Omental fat pad (tissue), 4 donors: ENCODE results near the gene NCAPG2. TPM values are rescaled to one million over a fixed set of nuclear protein-coding genes. Genes with fewer than 3 reads are reported as not detected.

Source experiments
- ATAC-seq: fragments of 150-250 bp; one replicate; pipeline ENCODE4 v1.9.1; 2016; ENCODE audit warnings: mild to moderate bottlenecking, moderate library complexity; ENCODE audit not compliant: low FRiP score
- DNase-seq: peaks from one replicate; pipeline ENCODE4 v3.0.0-alpha.2; 2019; ENCODE audit warnings: low spot score
- total RNA-seq, 4 donors: library from RNA; depleted of rRNA; stranded (reverse); fragments of >200 nt; gene quantifications; one replicate each; pipeline ENCODE4 v1.1.0, GENCODE V29; 2016
- TF ChIP-seq, protein P1 (sequence below), 3 donors: fragments of 450-650 bp; IDR thresholded peaks; one replicate each; pipeline ENCODE4 v1.5.1; 2016 to 2017; ENCODE audit warnings: antibody characterized with exemption in 3 of 3, mild to moderate bottlenecking in 3 of 3, moderate library complexity in 2 of 3

The NCAPG2 gene
- total RNA-seq, 4 donors from 2014 or later: 5.0 to 9.4 (median 8.7) TPM

DNA sequence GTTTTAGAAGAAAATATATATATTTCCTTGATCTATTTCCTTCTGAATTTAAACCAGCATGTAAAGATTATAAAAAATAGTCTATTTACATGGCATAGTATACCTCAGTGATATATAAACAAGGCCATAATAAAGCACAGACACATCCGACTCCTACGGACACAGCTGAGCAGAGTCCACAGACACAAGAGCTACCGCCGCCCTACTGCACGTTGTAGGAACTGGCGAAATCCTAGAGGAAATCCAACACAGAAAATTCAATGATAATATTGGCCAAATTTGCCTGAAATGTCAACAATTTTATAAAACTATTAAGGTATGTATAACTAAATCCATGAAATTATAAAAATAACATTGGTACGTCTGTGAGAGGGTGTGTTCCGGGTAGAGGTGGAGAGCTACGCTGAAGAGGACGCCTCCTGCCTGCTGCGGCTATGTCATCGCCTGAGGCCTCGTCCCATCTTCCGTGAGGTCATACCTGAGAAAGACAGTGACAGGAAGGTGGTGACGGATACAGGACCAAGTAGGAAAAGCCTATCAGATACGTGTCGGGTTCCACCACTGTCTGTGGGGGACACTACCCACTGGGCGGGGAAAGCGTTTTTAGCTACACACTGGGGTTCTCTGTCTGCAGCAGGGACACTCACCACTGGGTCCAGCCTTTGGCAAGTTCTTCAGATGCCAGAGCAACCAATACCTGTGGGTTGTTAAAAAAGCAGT is 29.3 kb upstream of the NCAPG2 start:
- ATAC-seq (no peak), DNase-seq (no peak)
- TF ChIP-seq, protein P1, sequence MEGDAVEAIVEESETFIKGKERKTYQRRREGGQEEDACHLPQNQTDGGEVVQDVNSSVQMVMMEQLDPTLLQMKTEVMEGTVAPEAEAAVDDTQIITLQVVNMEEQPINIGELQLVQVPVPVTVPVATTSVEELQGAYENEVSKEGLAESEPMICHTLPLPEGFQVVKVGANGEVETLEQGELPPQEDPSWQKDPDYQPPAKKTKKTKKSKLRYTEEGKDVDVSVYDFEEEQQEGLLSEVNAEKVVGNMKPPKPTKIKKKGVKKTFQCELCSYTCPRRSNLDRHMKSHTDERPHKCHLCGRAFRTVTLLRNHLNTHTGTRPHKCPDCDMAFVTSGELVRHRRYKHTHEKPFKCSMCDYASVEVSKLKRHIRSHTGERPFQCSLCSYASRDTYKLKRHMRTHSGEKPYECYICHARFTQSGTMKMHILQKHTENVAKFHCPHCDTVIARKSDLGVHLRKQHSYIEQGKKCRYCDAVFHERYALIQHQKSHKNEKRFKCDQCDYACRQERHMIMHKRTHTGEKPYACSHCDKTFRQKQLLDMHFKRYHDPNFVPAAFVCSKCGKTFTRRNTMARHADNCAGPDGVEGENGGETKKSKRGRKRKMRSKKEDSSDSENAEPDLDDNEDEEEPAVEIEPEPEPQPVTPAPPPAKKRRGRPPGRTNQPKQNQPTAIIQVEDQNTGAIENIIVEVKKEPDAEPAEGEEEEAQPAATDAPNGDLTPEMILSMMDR (IDR thresholded peaks at IDR 0.05): no peak

DNA sequence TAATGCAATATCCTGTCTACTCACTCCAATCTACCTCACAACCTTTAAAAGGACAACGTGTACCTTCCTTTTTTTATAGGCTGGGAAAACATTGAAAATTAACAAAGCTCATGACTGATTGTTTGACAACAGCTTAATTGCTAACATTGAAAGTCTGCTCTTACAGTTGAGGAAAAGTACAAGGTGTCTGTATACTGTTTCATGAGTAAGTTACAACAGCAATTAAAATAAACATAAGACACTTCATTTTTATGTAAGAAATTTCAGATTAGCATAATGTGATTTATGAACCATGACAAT is 28.6 kb upstream of the NCAPG2 start:
- no peak for ATAC-seq
- TF ChIP-seq, protein P1 (IDR thresholded peaks at IDR 0.05): no peak

DNA sequence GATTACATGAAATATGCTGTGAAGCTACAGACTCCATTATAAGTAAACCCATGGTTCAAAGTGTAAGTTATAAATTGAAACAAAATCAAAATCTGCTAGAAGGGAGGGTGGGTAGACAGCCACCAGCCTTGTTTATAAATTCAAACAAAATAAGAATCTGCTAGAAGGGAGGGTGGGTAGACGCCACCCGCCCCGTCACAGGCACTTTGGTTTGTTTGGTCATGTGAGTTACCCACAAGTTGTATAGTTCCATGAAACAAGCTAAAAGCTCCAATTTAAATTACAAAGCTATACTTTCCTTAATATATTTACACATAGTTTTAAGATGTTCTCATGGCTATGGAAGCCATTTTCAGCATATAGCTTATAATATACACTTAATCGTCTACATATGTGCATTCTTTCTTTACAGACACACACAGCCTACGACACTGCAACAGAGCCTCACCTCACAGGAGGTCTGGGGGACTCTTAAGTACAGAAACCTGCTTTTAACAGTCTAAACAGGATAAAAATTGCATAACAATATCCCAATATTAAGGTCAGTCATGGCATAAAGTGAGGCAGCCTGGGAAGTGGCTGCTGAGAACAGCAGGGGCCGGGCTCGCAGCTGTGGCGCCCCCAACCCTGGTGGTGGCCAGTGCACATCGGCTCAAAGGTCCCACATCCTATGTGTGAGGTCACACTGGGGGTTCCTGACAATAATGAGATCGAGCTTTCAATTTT is 28.1 kb upstream of the NCAPG2 start:
- TF ChIP-seq, protein P1 (IDR thresholded peaks at IDR 0.05): no peak
- DNase-seq: no peak
- no peak for ATAC-seq

More for the DNA sequence above, 28.6 kb upstream of the NCAPG2 start:
- no peak for DNase-seq

DNA sequence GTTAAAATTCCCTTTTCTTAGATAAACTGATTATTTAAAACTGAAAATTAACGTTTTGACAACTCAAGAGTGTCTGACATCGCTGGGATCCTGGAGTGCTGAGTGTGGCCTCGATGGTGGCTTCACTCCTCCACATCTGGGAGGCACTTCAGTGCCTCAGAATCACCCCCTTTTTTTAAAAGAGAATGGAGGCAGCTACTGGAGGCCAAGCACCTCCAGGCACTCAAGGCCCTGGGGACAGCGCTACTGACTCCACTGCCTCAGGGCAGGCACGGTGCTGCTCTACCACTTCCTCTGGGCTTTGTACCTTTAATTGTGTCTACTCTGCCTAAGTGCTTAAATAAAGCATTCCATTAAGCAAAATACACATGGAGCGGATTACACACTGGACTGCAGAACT is 27.2 kb upstream of the NCAPG2 start:
- ATAC-seq (no peak), DNase-seq (no peak)
- TF ChIP-seq, protein P1 (IDR thresholded peaks at IDR 0.05): no peak

DNA sequence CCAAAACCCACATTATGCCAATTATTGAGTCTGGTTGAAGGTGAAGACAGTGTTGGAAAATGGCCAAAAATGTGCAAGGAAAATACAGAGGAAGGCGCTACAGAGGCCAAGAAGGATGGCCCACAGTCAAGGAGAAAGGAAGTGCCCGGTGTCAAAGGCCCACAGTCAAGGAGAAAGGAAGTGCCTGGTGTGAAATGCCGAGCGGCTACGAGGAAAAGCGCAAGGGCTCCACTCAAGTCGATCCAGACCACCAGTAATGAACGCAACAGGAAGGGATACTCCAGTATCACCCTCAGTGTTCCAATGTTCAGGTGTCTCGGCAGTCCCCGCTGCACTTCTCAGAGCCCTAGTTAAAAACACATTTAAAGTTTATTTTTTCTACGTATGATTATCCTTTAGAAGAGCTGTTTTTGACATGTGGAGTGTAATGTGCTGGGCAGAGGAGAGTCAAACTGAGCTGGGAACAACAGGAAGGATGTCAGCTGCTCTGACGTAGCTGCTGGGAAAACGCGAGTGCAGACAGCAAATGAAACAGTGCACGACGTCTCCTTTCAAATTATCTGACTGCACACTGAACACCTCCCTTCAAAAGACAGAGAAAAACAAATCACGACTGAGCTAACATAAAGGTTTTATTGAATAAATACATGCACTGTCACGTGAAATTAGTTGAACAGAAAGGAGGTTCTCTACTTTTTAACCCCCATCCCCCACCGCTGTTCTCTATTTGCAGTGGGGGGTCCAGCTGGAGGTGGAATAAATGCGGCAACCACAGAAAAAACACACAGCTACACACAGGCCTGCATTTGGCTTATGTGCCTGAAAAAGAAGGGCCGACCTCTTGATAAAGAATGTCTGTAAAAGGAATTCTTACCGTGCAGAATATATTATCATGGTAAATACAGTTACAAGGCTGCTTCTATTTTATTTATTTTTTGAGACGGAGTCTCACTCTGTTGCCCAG is 26.1 kb upstream of the NCAPG2 start:
- no peak for ATAC-seq
- TF ChIP-seq, protein P1 (IDR thresholded peaks at IDR 0.05): no peak
- no peak for DNase-seq

DNA sequence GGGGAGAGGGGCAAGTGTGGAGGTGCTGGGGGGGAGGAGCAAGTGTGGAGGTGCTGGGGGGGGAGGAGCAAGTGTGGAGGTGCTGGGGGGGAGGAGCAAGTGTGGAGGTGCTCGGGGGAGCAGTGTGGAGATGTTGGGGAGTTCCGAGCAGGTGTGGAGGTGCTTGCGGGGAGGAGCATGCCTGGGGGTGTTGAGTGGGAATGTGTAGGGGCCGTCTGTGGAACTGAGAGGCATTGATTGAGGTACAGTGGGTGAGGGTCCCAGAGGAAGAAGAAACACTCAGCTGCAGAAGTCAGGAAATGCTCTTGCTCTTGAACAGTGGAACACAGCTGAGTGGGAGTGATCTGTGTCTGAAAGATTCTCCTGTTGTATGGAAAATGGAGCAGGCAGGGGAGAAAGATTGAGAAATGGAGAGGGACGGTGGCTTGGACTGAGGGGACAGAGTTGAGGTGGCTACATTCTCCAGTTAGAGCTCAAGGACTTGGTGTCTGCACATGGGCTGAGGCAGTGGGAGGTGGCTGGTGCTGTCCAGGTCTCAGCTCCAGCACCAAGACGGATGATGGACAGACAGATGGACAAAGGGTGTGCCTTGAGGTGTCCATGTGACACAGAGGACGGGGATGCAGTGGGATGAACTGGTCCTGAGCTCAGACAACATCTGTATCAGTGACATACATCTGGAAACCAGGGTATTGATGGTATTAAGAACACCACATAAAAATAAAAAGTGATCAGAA is 25.2 kb upstream of the NCAPG2 start:
- no peak for DNase-seq
- TF ChIP-seq, protein P1 (IDR thresholded peaks at IDR 0.05): no peak
- no peak for ATAC-seq
